Activated B cell treated with CpG ODN at 0.5 μM for 24 hours (primary cell): ENCODE results near the gene COPS3. TPM values are rescaled to one million over a fixed set of nuclear protein-coding genes. Genes with fewer than 3 reads are reported as not detected.
A peak's percentile ranks its signal among the peaks of the same experiment; 100 is the strongest.

Experiments
- ATAC-seq: fragments of 200-7000 bp; cut with Tn5 transposase; one replicate; pipeline ENCODE4 v1.10.0; 2021; ENCODE audit warnings: low read depth, mild to moderate bottlenecking, moderate library complexity
- CTCF ChIA-PET: fragments of 350-600 bp; sonication (Branson Sonifier 250); formaldehyde crosslinking; loops from one replicate; lab custom pipeline; 2021; ENCODE audit warnings: antibody characterized with exemption; lab: Charles Lee
- POLR2A ChIA-PET: fragments of 350-600 bp; sonication (Branson Sonifier 250); formaldehyde crosslinking; loops from one replicate; lab custom pipeline; 2021; ENCODE audit warnings: antibody characterized with exemption; lab: Charles Lee
- DNase-seq: peaks from one replicate; pipeline ENCODE4 v3.0.0; 2022
- H3K27ac Mint-ChIP-seq: one replicate; pipeline ENCODE4 v1.8.0; 2020; ENCODE audit warnings: mixed read lengths
- H3K27me3 Mint-ChIP-seq: one replicate; pipeline ENCODE4 v1.8.0; 2021; ENCODE audit warnings: mixed read lengths
- H3K36me3 Mint-ChIP-seq: one replicate; pipeline ENCODE4 v1.8.0; 2021; ENCODE audit warnings: low read depth, mixed read lengths
- H3K4me1 Mint-ChIP-seq: one replicate; pipeline ENCODE4 v1.8.0; 2021; ENCODE audit warnings: mixed read lengths
- H3K4me3 Mint-ChIP-seq: one replicate; pipeline ENCODE4 v1.8.0; 2020; ENCODE audit warnings: mild to moderate bottlenecking, mixed read lengths
- H3K9me3 Mint-ChIP-seq: one replicate; pipeline ENCODE4 v1.8.0; 2020; ENCODE audit warnings: mixed read lengths
- intact Hi-C: fragments of 100-400 bp; cut with micrococcal nuclease; formaldehyde crosslinking; loops from one replicate; pipeline ENCODE4 v1.15.1; 2024
- total RNA-seq: library from RNA; stranded (reverse); gene quantifications from 2 replicates; pipeline ENCODE4 v1.2.3, GENCODE V29; 2022
- TF ChIP-seq, protein P1 (sequence below): fragments of 200-600 bp; IDR thresholded peaks from one replicate; pipeline ENCODE4 v1.8.0; 2022; ENCODE audit warnings: antibody characterized with exemption, mild to moderate bottlenecking

Gene COPS3
- total RNA-seq, 1 donor from 2014 or later: 73.7 TPM

DNA sequence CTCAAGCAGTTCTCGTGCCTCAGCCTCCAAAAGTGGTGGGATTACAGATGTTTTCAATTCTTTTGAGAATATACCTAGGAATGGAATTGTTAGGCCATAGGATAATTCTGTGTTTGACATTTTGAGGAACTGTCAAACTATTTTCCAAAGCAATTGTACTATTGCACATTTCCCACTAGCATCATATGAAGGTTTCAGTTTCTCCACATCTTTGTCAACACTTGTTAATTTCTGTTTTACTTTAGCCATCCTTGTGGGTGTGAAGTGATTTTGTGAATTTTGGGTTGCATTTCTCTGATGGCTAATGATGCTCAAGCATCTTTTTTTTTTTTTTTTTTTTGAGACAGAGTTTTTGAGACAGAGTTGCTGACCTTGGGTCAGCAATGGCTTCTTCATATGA lies 28.3 kb upstream of the COPS3 start:
- ChIA-PET CTCF (no interaction called here), POLR2A (no interaction called here)
- Mint-ChIP-seq H3K27me3 (no peaks in the 10 kb centered on the region), H3K9me3 (no peaks in the 10 kb centered on the region), H3K27ac (no peak overlapping the region), H3K36me3 (no peaks in the 10 kb centered on the region), H3K4me1 (peaks cover 14% of the 10 kb centered on the region), H3K4me3 (no peak overlapping the region)
- intact Hi-C loops: loop anchor here (10.0 kb wide), 2 partner anchors 395 to 725 kb away; partner anchors contain the start of genes ATPAF2 and GID4
- TF ChIP-seq, protein P1, sequence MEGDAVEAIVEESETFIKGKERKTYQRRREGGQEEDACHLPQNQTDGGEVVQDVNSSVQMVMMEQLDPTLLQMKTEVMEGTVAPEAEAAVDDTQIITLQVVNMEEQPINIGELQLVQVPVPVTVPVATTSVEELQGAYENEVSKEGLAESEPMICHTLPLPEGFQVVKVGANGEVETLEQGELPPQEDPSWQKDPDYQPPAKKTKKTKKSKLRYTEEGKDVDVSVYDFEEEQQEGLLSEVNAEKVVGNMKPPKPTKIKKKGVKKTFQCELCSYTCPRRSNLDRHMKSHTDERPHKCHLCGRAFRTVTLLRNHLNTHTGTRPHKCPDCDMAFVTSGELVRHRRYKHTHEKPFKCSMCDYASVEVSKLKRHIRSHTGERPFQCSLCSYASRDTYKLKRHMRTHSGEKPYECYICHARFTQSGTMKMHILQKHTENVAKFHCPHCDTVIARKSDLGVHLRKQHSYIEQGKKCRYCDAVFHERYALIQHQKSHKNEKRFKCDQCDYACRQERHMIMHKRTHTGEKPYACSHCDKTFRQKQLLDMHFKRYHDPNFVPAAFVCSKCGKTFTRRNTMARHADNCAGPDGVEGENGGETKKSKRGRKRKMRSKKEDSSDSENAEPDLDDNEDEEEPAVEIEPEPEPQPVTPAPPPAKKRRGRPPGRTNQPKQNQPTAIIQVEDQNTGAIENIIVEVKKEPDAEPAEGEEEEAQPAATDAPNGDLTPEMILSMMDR: no peak
- DNase-seq (no peak), ATAC-seq (no peak)

DNA sequence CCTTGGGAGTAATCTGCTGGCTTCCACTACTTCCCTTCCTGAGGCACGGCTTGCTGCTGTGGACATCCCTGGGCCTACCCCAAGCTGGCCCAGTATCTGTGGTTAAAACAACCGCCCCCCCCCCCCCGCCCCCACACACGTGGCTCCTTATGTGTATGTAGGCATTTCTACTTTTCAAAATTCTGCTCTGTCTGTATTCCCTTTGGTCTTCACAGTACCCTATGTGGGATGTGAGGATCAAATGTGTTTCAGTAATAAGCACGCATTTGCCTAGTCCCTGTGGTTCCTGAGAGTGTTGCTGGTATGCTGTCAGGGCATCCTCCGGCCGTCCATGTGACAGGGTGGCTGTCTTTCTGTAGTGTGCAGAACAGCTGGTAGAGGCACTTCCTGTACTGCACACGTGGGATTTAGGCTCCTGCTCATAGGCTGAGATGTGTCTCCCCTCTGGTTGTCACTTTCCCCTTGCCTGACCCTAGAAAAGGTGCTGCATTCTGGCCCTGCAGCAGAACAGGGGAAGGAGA lies 24.3 kb upstream of the COPS3 start:
- DNase-seq (no peak), ATAC-seq (peak; percentile 70)
- H3K27ac Mint-ChIP-seq: no peak overlapping the region
- peaks cover 32% of the 10 kb centered on the region for H3K4me1 Mint-ChIP-seq
- TF ChIP-seq, protein P1: no peak
- H3K36me3 Mint-ChIP-seq: no peaks in the 10 kb centered on the region
- peak overlapping the region; percentile 81 for H3K4me3 Mint-ChIP-seq
- H3K27me3 Mint-ChIP-seq: no peaks in the 10 kb centered on the region
- ChIA-PET CTCF (interaction anchor here (0.7 kb wide), 1 partner anchor 10 kb away, joined by 3 read pairs; no protein-coding TSS in a partner anchor), POLR2A (interaction anchor here (0.6 to 1.0 kb wide), 3 partner anchors 24 to 1051 kb away, joined by 3 to 5 read pairs (median 3); partner anchors contain the start of gene COPS3)
- no peaks in the 10 kb centered on the region for H3K9me3 Mint-ChIP-seq
- intact Hi-C loops: loop anchor here (1.0 to 10.0 kb wide), 3 partner anchors 24 to 729 kb away; partner anchors contain the start of genes ATPAF2, COPS3 and GID4

DNA sequence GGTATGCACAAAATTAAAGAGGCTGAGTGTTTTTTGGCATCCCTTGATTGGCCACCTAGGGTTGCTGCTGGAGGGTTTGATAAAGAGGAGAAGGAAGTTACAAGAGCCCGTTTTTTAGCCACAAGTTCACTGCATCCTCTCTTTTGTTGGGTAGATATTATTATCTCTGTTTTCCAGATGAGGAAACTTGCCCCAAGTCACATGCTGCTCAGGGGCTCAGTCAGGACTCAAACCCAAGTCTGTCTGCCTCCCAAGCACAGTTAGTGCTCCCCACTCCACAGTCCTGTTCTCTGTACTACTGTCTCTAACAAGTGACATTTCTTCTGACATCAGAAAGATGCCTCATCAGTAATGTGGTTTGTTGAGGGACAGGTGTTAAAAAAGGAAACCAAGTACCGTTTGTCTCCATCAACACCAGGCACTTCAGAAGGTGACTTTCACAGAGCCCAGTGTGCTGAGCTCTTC lies 23.5 kb upstream of the COPS3 start:
- intact Hi-C loops: loop anchor here (5.0 to 10.0 kb wide), 3 partner anchors 67 to 730 kb away; partner anchors contain the start of genes ATPAF2, FLCN and GID4
- H3K36me3 Mint-ChIP-seq: no peaks in the 10 kb centered on the region
- TF ChIP-seq, protein P1: no peak
- H3K27ac Mint-ChIP-seq: no peak overlapping the region
- ChIA-PET POLR2A (no interaction called here), CTCF (no interaction called here)
- peaks cover 34% of the 10 kb centered on the region for H3K4me1 Mint-ChIP-seq
- peak overlapping the region; percentile 81 for H3K4me3 Mint-ChIP-seq
- DNase-seq: no peak
- ATAC-seq: no peak
- H3K27me3 Mint-ChIP-seq: no peaks in the 10 kb centered on the region
- no peaks in the 10 kb centered on the region for H3K9me3 Mint-ChIP-seq

DNA sequence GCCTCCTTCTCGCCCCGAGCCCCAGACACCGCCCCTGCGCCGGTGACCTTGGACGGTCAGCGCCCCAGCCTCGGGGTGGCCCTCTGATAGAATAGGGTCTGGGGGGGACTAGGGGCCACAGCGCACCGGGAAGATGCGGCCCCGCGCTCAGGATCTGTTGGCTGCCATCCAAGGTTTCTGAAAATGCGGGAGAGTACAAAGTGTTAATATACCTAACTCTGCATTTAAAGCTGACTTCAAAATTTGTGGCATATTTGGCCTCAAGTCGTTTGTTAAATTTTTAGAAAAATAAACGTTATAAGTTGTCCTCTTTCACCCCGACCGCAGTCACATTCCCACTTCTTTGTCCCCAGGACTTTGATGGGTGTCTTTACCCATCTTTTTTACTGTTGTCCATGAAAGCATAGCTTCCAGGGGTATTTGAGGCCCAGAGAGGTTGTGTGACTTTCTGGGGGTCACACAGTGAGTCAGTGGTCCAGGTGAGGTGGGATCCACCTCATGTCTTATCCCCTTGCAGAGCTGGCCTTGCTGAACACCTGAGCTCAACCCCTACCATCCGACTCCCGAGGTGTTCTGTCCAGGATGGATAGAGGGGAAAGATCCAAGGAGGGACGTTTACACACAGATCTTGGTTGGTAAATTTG lies 22.9 kb upstream of the COPS3 start:
- Mint-ChIP-seq H3K27ac (no peak overlapping the region), H3K4me3 (peak overlapping the region; percentile 81), H3K27me3 (no peaks in the 10 kb centered on the region), H3K4me1 (peaks cover 34% of the 10 kb centered on the region), H3K9me3 (no peaks in the 10 kb centered on the region), H3K36me3 (no peaks in the 10 kb centered on the region)
- DNase-seq: no peak
- intact Hi-C loops: loop anchor here (5.0 to 10.0 kb wide), 3 partner anchors 67 to 731 kb away; partner anchors contain the start of genes ATPAF2, FLCN and GID4
- ATAC-seq: no peak
- CTCF ChIA-PET: no interaction called here
- TF ChIP-seq, protein P1: no peak
- POLR2A ChIA-PET: no interaction called here
